Epithelial cell of prostate (primary cell): ENCODE data around the gene MATR3.

Experiments
- DNase-seq: peaks from one replicate; pipeline ENCODE4 v3.0.0-alpha.2; 2011; ENCODE audit warnings: low read depth, low spot score
- H3K27ac ChIP-seq: fragments of 450-650 bp; 2 replicates; pipeline ENCODE4 v1.5.1; 2017; ENCODE audit warnings: mild to moderate bottlenecking

MATR3 gene

DNA sequence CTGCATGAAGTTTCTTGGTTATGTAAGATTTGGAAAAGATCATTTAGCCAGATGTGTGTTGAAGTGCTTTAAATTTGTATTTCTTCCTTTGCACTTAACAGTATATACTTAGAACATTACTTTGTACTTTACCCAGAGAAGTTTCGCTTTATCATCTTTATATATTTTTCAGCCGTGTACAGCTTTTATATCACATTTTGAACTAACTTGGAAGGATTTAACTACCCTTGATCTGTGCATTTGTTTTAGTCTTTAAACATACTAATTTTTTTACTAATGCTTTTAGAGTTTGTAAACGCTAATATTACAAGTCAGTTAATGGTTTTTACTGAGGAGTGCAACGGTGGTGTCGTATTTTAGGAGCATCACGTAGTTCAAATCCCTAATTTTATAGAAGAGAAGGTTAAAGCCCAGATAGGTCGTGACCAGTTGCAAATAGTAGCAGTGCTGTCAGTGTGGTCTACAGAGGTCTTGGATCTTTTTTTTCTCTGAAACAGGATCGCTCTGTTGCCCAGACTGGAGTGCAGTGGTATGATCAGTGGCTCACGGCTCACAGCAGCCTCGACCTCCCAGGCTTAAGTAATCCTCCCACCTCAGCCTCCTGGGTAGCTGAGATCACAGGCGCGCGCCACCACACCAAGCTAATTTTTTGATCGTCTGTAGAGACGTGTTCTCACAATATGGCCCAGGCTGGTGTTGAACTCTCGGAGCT lies 2.0 kb downstream of the MATR3 start:
- no peak for DNase-seq

DNA sequence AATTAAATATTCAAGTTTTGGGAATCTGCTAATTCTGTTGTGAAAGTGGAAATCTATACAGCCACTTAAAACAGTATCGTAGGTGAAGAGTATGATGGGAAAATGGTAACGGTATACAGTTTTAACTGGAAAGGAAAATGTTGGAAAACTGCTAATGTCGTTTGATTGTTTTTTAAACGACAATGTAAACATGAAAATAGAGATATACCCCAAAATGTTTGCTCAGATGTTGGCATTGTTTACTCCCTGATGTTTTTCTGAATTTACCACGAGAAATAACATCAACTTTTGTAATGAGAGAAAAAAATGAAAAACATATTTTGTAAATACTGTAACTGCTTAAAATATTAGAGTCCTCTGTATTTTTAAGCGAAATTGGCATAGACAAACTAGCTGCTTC lies 2.7 kb downstream of the MATR3 start:
- no peak for DNase-seq
- no peak overlapping the region for H3K27ac ChIP-seq

More for the DNA sequence above, 2.0 kb downstream of the MATR3 start:
- peak overlapping the region; percentile 93 for H3K27ac ChIP-seq

DNA sequence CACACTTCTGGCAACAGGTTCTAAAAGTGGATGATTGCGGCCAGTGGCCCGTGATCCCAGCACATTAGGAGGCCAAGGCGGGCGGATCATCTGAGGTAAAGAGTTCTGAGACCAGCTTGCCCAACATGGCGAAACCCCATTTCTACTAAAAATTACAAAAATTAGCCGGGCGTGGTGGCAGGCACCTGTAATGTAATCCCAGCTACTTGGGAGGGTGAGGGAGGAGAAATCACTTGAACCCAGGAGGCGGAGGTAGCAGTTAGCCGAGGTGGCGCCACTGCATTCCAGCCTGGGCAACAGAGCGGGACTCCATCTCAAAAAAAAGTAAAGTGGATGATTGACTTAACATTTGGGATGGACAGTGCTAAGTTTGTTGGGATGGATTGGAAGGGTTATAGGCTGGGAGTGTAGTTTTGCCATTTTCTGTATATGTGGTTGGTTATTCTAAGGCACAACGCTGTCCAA lies 3.4 kb downstream of the MATR3 start:
- DNase-seq: no peak
- H3K27ac ChIP-seq: no peak overlapping the region

DNA sequence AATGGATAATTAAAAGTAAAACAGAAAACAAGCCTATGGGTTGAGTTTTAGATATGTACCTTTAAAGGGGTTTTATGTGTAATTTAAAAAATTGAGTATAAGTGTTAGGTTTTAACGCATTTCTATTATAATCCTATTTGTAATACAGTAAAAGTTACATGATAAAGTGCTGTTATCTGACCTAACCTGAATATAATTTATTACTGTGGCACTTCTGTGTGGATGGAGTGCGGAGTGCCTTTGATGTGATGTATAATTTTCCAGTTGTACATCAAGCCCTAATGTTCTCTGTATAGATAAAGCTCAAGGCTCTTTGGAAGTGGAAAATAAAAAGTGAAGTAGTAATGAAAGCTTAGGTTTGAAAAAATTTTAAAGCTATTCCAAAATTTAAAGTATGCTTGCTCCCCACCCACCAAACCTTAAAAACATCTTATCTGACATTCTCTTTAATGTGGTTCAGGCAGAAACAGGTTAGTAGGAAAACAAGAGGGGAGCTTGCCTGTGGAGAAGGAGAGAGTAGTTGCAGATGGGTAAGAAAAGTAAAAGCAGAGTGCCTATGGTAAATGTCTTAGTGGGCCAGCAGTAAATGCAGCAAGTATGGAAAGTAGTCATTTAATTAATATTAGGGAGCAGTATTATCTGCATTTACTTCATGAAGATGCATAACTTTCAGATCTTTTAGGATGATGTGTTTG lies 4.0 kb downstream of the MATR3 start:
- H3K27ac ChIP-seq: no peak overlapping the region
- DNase-seq: no peak

DNA sequence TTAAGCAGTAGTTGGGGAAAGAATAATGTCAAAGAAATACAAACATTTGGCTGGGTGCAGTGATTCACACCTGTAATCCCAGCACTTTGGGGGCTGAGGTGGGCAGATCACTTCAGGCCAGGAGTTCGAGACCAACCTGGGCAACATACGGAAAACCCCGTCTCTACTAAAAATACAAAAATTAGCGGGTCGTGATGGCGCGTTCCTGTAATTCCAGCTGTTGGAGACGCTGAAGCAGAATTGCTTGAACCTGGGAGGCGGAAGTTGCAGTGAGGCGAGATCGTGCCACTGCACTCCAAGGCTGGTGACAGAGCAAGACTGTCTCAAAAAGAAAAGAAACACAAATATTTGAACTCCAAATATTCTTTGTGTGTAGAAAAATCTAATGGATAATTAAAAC lies 4.7 kb downstream of the MATR3 start:
- no peak overlapping the region for H3K27ac ChIP-seq

DNA sequence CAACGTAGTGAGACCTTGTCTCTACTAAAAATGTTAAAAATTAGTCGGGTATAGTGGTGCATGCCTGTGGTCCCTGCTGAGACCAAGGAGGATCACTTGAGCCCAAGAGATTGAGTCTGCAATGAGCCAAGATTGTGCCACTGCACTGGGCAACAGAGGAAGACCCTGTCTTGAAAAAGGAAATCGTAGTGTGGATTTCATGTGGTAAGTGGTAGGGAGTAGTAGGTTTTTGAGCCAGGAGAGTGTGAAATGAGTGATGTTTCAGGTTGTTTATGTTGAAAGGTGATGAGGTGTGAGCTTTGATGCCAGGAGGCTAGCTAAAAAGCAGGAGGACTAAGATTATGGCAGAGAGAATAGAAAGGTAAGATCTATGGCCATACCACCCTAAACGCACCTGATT lies 5.9 kb downstream of the MATR3 start:
- no peak overlapping the region for H3K27ac ChIP-seq
- DNase-seq: no peak

More for the DNA sequence above, 4.7 kb downstream of the MATR3 start:
- no peak for DNase-seq

DNA sequence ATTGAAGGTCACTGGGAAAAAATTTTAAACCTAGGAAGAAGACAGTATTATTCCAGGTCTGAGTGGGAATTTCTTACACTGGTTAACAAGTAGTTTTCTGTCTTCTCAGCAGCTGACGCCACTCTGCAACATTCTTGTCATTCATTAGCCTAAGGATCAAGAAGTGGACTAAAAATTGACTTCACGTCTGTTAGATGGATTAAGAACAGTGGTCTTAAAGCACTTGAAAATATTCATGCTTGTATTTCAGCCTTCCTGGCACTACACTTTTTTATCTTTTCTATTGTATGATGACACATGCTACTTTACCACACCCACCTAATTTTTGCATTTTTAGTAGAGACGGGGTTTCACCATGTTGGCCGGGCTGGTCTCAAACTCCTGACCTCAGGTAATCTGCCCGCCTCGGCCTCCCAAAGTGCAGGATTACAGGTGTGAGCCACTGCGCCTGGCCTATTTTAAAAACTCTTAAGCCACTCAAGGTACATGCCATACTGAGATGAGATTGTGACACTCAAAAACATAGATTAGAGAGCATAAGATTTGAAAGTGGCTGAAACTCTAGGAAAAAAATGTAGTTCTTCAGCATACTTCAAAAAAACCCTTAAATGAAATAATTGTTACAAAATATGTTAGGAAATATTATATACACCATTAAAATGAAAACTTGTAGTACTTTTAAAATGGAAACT lies 8.4 kb downstream of the MATR3 start:
- no peak overlapping the region for H3K27ac ChIP-seq
- DNase-seq: no peak

DNA sequence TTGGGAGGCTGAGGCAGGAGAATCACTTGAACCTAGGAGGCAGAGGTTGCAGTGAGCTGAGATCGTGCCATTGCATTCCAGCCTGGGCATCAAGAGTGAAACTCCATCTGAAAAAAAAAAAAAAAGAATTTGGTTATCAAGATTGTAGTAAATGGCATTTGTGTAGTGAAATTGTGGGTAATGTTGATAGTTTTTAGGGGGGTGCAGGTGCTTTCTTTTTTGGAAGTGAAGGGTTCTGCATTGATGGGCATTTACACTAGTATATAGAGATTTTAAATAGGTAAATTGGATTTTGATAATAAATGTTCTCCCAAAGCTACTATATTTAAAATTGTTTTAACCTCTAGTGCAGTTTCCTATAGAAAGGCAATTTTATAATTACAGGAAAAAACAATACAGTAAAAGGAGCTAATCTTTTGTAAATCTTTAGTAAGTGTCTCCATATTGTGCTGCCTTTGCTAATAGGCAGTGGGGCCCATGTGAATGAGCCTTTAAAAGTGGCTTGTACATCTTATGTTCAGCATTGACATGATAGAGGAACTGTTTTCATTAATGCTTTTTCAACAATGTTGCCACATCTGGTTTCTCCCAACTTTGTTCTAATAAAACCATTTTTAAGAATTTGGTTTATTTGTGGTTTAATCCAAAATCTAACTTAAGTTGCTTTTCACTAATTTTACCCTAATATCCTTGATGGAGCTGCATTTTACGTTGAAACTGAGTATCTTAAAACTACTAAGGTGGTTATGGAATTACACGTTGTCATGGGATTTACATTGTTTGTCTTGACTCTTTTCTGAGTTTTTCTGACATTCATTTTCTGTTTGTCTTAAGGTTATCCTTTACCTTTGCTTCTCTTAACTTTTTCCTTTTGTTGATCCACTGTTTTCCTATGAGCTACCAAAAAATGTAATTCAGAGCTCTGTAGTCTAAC lies 11.1 kb downstream of the MATR3 start:
- no peak for DNase-seq
- no peak overlapping the region for H3K27ac ChIP-seq

DNA sequence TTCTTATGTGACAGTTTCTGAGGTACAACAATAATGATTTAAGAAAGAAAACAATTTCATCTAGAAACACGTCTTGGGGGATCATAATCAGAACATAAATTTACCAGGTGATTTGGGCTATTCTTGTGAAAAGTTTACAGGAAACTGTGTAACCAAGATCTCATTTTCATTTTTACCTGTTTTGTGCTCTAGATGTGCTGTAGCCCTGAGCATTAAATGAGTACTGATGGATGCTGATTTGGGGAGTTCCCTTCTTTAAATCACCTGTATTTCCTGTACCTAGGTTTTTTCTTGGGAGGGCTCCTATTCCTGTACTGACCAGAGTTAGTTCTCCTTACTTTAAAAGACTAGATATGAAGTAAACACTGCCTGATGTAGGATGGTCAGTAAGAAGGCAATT lies 12.7 kb downstream of the MATR3 start:
- DNase-seq: no peak
- H3K27ac ChIP-seq: no peak overlapping the region

DNA sequence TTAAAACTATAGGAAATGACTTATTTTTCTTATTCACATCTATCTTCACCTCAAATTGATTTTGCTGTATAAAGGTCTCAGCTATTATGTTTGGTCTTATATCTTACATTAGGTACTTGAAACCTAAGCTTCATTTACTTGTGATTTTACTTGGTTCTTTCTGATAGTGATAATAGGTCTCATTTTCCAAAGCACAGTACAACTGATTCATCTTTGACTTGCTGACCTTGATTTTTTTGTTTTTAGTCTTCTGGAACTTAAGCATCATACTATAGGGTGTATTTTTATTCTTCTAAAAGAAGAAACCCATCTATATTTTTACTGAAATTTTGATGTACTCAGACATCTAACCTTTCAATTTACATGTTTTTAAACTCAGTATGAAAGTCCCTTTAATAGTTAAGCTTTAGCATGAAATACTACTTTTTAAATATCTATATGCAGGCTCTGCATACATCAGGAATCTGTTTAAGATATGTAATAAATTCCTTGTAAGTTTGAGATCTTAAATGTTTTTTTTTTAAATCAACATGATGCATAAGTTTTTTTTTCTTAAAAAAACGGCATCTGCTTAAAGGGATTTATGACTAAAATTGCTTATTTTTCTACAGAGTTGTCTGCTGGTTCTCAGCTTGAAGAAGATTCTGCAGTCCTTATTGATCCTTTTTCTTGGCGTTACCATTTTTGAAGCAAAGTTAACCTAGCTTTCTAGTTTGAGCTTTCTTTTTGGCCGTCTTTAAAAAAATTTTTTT lies 13.3 kb downstream of the MATR3 start:
- no peak for DNase-seq
- no peak overlapping the region for H3K27ac ChIP-seq

DNA sequence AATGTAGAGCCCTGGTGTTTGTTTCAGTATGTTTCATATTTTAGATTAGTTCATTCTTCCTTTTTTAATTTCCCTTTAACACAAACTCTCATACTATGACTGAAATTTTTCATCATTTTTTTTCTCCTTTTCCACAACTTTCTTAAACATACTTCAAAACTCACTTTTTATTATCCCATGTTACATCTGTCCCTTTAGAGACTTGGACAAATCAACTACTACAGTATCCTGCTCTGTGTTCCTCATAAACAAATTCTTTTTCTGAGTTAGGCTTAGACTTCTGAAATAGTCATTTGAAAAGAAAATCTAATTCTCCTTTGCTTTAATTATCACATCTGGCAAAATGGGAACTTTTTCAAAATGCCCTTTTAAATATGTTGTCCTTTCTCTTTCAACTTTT lies 15.3 kb downstream of the MATR3 start:
- H3K27ac ChIP-seq: no peak overlapping the region
- no peak for DNase-seq

DNA sequence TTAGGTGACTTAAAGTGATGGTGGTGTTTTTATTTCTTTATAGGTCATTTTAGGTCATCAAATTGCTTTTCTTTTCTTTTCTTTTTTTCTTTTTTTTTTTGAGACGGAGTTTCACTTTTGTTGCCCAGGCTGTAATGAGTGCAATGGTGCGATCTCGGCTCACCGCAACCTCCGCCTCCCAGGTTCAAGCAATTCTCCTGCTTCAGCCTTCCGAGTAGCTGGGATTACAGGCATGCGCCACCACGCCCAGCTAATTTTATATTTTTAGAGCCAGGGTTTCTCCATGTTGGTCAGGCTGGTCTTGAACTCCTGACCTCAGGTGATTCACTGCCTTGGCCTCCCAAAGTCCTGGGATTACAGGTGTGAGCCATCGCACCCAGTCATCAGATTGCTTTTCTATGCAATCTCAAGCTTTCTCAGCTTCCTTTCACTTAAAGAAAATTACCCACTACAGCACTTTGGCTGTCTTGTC lies 17.2 kb downstream of the MATR3 start:
- peak; percentile 34 for DNase-seq
- peak overlapping the region; percentile 32 for H3K27ac ChIP-seq

DNA sequence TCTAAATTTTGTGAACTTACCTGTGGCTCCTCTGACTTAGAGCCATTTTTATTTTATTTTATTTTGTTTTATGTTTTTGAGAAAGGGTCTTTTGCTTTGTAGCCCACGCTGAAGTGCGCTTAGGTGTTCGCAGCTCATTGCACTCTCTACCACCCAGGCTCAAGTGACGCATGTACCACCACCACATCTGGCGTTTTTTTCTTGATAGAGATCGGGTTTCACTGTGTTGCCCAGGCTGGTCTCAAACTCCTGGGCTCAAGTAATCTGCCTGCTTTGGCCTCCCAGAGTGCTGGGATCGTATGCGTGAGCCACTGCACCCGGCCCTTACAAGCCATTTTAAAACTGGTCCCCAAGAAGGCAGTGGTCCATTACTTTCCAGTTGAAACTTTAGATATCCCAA lies 18.5 kb downstream of the MATR3 start:
- no peak for DNase-seq
- H3K27ac ChIP-seq: no peak overlapping the region

DNA sequence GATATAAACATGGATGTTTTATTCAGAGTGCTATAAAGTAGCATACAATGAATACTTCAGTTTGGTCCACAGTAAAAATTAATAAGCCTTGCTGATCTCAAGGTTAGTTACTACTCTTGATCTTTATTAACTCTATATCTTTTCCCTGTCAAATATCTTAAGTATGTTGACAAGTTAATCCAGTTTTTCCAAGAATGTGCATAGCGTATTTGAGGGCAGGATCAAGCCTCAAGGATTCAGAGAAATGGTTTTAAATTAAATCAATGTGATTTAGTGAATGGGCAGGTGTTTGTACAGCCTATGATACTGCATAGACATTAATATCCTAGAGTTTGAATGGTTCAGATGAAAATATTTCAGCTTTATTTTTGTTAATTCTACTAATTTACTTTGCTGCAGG lies 20.7 kb downstream of the MATR3 start:
- DNase-seq: no peak
- H3K27ac ChIP-seq: no peak overlapping the region

DNA sequence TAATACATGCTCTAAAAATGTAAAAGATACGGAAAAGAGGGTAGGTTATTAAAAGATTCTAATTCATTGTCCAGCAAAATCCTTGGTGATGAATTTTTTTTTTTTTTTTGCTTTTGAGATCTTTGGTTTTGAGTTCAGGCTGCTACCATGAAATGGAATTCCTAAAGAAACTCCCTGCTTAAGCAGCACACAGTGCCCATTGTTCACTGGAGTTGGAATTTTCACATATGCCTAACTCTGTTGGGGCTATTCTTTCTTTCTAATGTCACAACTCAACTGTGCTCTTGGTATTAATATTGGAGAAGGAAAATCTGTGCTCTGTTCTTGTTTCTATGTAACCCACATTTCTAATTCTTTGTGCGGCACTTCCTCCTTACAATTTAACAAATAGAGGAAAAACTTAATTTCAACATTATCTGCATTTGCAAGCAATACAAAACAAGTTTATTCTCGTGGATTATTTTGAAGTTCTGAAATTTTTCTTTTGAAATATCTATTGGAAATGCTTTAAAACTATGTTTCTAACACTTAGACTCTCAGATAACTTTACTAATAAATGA lies 21.6 kb downstream of the MATR3 start:
- DNase-seq: no peak
- H3K27ac ChIP-seq: no peak overlapping the region

DNA sequence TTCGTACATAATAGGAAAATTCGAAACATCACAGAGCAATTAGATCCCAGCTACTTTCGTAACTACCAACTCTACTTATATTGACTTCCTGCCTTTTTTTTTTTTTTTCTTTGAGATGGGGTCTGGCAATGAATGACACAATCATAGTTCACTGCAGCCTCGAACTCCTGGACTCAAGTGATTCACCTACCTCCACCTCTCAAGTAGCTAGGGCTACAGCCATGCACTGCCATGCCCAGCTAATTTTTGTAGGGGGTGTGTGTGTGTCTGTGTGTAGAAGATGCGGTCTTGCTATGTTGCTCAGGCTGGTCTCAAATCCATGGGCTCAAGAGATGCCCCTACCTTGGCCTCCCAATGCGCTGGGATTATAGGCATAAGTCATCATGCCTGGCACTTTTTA lies 42.3 kb downstream of the MATR3 start:
- H3K27ac ChIP-seq: no peak overlapping the region
- no peak for DNase-seq

DNA sequence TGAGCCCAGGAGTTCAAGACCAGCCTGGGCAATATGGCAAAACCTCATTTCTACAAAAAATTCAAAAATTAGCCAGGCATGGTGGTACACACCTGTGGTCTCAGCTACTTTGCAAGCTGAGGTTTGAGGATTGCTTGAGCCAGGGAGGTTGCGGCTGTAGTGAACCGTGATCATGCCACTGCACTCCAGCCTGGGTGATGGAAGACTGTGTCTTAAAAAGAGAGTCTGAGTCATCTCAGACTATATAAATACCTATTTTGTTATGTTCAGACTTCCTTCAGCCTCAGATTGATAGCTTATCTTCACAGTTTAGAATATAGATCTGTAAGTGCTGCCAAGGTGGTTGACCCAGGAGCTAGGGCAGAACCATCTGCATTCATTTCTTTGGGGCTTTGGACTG lies 46.5 kb downstream of the MATR3 start:
- no peak for DNase-seq
- H3K27ac ChIP-seq: no peak overlapping the region

DNA sequence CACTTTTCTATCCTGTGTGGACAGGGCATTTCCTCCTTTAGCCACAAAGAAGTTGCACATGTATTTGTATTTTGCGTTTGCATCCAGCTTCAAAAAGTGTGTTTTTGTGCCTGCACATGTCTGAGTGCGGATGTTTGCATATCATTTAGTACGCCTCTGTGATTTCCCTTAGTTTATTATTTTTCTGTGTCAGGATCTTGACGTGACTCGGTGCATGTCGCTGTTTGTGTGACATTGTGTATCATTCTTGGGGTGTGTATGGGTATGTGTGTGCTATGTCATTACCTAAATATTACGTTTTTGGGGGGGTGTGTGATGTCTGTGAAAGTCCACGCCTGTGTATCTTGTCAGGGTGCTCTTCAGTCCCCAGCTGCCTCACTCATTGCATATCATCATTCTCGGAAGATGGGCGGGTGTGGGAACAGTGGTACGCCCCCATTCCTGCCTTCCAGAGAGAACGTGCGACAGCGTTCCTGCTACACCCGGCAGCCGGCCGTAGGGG lies 47.7 kb downstream of the MATR3 start:
- H3K27ac ChIP-seq: peak overlapping the region; percentile 89
- DNase-seq: no peak
